RWPE1 (cell line): ENCODE data around the gene CCT3.
"Not testable (repeated sequence)": the region's sequence is repeated elsewhere in the genome, so short reads cannot be mapped to it uniquely, and the experiment has no call there.

Source experiments
- CTCF ChIA-PET: fragments of 350-600 bp; sonication (Branson Sonifier 250); formaldehyde crosslinking; extraction: SDS; loops from one replicate; lab custom pipeline; 2021; lab: Yijun Ruan, JAX
- POLR2A ChIA-PET: fragments of 400-600 bp; formaldehyde crosslinking; extraction: SDS; loops from one replicate; lab custom pipeline; 2020; ENCODE audit warnings: antibody characterized with exemption; ENCODE audit not compliant: low non-redundant PET; lab: Yijun Ruan, JAX
- DNase-seq: peaks from one replicate; pipeline ENCODE4 v3.0.0; 2012; ENCODE audit warnings: low spot score
- H3K27ac ChIP-seq: fragments of 450-650 bp; 2 replicates; pipeline ENCODE4 v1.5.1; 2017
- TF ChIP-seq, protein P1 (sequence below): fragments of 450-650 bp; conservative IDR thresholded peaks from 2 replicates; pipeline ENCODE4 v1.5.1; 2017; ENCODE audit warnings: low read depth, mild to moderate bottlenecking

CCT3 gene

DNA sequence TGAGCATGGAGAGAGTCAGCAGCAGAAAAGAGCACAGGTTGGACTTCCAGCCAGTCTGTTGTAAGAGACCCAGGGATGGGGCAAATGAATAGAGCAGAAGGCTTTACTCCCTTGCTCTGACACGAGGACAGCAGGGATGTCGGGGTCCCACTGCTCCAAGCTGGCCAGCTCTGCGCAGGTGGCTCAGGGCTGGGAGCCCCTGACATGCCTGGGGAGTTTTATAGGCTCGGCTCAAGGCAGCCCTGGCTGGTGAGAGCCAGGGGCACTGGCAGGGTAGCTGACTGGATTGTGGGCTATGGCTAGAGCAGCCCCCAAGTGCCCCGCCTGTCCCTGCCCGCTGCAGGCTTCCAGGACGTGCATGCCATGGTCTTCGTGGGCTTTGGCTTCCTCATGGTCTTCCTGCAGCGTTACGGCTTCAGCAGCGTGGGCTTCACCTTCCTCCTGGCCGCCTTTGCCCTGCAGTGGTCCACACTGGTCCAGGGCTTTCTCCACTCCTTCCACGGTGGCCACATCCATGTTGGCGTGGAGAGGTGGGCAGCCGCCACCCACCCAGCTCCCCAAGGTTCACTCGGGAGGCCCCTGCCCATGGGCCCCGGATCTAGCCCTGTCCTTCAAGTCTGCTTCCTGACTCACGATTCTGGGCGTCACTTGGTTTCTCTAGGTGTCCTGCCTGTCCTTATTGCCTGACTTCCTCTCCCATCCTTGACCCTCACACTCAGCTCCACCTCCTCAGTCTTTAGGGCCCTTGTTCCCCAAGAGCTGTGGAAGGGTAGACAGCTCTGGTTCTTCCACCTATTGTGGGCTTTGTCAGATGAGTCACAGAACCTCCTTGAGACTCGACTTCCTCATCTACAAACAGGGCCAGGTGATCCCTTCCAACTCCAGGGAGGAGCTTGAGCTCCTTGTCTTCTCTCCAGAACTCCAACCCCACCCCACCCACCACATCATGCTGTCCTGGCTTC, 39.1 kb upstream of the CCT3 start:
- TF ChIP-seq, protein P1, sequence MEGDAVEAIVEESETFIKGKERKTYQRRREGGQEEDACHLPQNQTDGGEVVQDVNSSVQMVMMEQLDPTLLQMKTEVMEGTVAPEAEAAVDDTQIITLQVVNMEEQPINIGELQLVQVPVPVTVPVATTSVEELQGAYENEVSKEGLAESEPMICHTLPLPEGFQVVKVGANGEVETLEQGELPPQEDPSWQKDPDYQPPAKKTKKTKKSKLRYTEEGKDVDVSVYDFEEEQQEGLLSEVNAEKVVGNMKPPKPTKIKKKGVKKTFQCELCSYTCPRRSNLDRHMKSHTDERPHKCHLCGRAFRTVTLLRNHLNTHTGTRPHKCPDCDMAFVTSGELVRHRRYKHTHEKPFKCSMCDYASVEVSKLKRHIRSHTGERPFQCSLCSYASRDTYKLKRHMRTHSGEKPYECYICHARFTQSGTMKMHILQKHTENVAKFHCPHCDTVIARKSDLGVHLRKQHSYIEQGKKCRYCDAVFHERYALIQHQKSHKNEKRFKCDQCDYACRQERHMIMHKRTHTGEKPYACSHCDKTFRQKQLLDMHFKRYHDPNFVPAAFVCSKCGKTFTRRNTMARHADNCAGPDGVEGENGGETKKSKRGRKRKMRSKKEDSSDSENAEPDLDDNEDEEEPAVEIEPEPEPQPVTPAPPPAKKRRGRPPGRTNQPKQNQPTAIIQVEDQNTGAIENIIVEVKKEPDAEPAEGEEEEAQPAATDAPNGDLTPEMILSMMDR = no peak
- ChIA-PET POLR2A (interaction anchor here (0.6 kb wide), 1 partner anchor 73 kb away, joined by 5 read pairs; no protein-coding TSS in a partner anchor), CTCF (interaction anchor here (4.0 kb wide), 1 partner anchor 68 kb away, joined by 15 read pairs; no protein-coding TSS in a partner anchor)
- no peak for DNase-seq
- H3K27ac ChIP-seq = no peak overlapping the region

DNA sequence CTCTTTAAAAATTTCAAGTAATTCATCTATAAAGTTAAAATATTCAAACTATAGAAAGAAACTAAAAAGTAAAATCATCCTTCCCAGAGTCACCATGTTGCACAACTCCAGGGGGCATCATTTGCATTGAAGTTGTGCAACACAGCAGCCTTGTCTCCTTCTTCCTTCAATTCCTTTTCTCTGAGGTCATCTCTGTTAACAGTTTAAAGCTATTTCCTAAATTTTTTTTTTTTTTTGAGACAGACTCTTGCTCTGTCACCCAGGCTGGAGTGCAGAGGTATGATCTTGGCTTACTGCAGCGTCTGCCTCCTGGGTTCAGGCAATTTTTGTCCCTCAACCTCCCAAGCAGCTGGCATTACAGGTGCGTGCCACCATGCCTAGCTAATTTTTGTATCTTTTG, 38.1 kb upstream of the CCT3 start:
- TF ChIP-seq, protein P1 = no peak
- no peak overlapping the region for H3K27ac ChIP-seq
- ChIA-PET POLR2A (no interaction called here), CTCF (interaction anchor here (4.0 kb wide), 1 partner anchor 69 kb away, joined by 15 read pairs; no protein-coding TSS in a partner anchor)
- DNase-seq = no peak

DNA sequence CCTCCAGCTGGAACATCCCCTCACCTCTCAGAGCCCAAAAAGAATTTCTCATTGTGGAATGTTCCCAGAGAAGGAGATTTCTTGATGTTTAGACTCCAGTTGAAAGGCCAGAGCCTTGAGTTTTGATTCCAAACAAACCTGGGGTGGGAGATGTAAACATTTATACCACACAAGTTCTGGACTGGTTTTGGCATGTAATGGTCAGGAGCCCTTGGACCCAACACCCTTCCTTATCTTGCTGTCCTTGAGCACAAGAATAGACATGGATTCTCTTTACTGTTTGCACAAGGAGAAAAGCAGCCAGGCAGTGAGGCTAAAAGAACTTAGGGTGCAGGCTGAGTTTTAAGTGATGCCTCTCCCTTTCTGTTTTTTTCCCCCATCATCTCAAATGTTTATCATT, 35.5 kb upstream of the CCT3 start:
- ChIA-PET POLR2A (no interaction called here), CTCF (interaction anchor here (0.6 to 2.1 kb wide), 2 partner anchors 11 to 72 kb away, joined by 3 to 12 read pairs; no protein-coding TSS in a partner anchor)
- no peak overlapping the region for H3K27ac ChIP-seq
- TF ChIP-seq, protein P1 = no peak
- DNase-seq = no peak

GRCh38 chr1:156372876-156373275, 34.8 kb upstream of the CCT3 start:
- TF ChIP-seq, protein P1 = no peak
- ChIA-PET CTCF (interaction anchor here (0.6 to 2.1 kb wide), 3 partner anchors 11 to 73 kb away, joined by 3 to 12 read pairs (median 4); no protein-coding TSS in a partner anchor), POLR2A (no interaction called here)
- H3K27ac ChIP-seq = no peak overlapping the region
- no peak for DNase-seq

- POLR2A ChIA-PET = no interaction called here
- CTCF ChIA-PET = interaction anchor here (0.7 to 2.1 kb wide), 4 partner anchors 16 to 157 kb away, joined by 3 to 12 read pairs (median 4); no protein-coding TSS in a partner anchor
- DNase-seq = no peak
- no peak overlapping the region for H3K27ac ChIP-seq
- TF ChIP-seq, protein P1 = no peak
These were observed 34.1 kb upstream of the CCT3 start for GRCh38 chr1:156372265-156372586.

- TF ChIP-seq, protein P1 = no peak
- no peak overlapping the region for H3K27ac ChIP-seq
- no peak for DNase-seq
- ChIA-PET POLR2A (no interaction called here), CTCF (interaction anchor here (0.7 to 2.1 kb wide), 6 partner anchors 12 to 158 kb away, joined by 3 to 12 read pairs (median 4); no protein-coding TSS in a partner anchor)
These were observed 33.6 kb upstream of the CCT3 start for GRCh38 chr1:156371553-156372264.

- ChIA-PET CTCF (interaction anchor here (0.6 to 1.7 kb wide), 3 partner anchors 16 to 277 kb away, joined by 3 to 5 read pairs (median 3); no protein-coding TSS in a partner anchor), POLR2A (interaction anchor here (0.5 kb wide), 1 partner anchor 148 kb away, joined by 3 read pairs; no protein-coding TSS in a partner anchor)
- not testable (repeated sequence) for DNase-seq, H3K27ac ChIP-seq
These were observed 31.7 kb upstream of the CCT3 start for GRCh38 chr1:156369685-156370286.
